AG04449 (cell line): ENCODE results near the gene TNS3.

Experiments used
- CTCF ChIA-PET: fragments of 350-600 bp; formaldehyde crosslinking; extraction: SDS; loops from one replicate; lab custom pipeline; 2021; ENCODE audit warnings: antibody characterized with exemption; lab: Yijun Ruan, JAX
- POLR2A ChIA-PET: fragments of 400-600, 350-600 bp; formaldehyde crosslinking; extraction: SDS; loops from one replicate; lab custom pipeline; 2020; ENCODE audit warnings: antibody characterized with exemption, inconsistent platforms; lab: Yijun Ruan, JAX
- DNase-seq: peaks from one replicate; pipeline ENCODE4 v3.0.0-alpha.2; 2010; ENCODE audit warnings: low read depth, low spot score
- H3K4me3 ChIP-seq: 2 replicates; pipeline ENCODE4 v1.5.1; 2011; ENCODE audit warnings: low read depth, mild to moderate bottlenecking, control low read depth, low read length
- CTCF ChIP-seq: IDR thresholded peaks from one replicate; pipeline ENCODE4 v1.5.1; 2011; ENCODE audit warnings: mild to moderate bottlenecking, moderate library complexity, low read length, control low read depth, inconsistent platforms; ENCODE audit not compliant: insufficient read depth; ENCODE audit errors: missing control alignments

The TNS3 gene

GRCh38 chr7:47448971-47449370 is 132.9 kb downstream of the TNS3 start:
- H3K4me3 ChIP-seq = no peak overlapping the region
- ChIA-PET POLR2A (no interaction called here), CTCF (no interaction called here)
- no peak for TF ChIP-seq CTCF
- no peak for DNase-seq

GRCh38 chr7:47447621-47448349 is 134.1 kb downstream of the TNS3 start:
- TF ChIP-seq CTCF = no peak
- POLR2A ChIA-PET = no interaction called here
- CTCF ChIA-PET = no interaction called here
- DNase-seq = no peak
- no peak overlapping the region for H3K4me3 ChIP-seq

GRCh38 chr7:47446871-47447466 is 134.9 kb downstream of the TNS3 start:
- H3K4me3 ChIP-seq = no peak overlapping the region
- ChIA-PET POLR2A (no interaction called here), CTCF (interaction anchor here (2.5 to 5.6 kb wide), 2 partner anchors 12 to 349 kb away, joined by 5 to 27 read pairs; no protein-coding TSS in a partner anchor)
- no peak for TF ChIP-seq CTCF
- DNase-seq = no peak

- no peak overlapping the region for H3K4me3 ChIP-seq
- TF ChIP-seq CTCF = peak; percentile 47
- ChIA-PET POLR2A (interaction anchor here (1.0 kb wide), 1 partner anchor 69 kb away, joined by 3 read pairs; no protein-coding TSS in a partner anchor), CTCF (interaction anchor here (0.8 to 5.6 kb wide), 9 partner anchors 10 to 374 kb away, joined by 3 to 27 read pairs (median 4); no protein-coding TSS in a partner anchor)
- no peak for DNase-seq
Measured at GRCh38 chr7:47444376-47445098, 137.4 kb downstream of the TNS3 start.

- ChIA-PET CTCF (interaction anchor here (1.0 to 5.6 kb wide), 6 partner anchors 8 to 376 kb away, joined by 3 to 27 read pairs (median 7); no protein-coding TSS in a partner anchor), POLR2A (no interaction called here)
- H3K4me3 ChIP-seq = no peak overlapping the region
- TF ChIP-seq CTCF = no peak
- DNase-seq = no peak
Measured at GRCh38 chr7:47443049-47443448, 138.9 kb downstream of the TNS3 start.

DNA sequence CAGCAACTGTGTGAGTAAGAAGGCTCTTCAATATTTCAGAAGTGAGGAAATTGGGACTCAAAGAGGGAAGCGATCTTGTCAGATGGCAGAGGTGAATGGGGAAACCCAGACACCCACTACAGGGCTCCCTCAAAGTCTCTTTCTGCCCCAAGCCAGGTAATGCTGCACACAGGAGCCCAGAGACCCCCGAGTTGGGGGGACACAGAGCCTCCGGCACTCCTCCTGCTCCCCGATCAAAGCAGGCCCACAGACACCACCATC is 139.4 kb downstream of the TNS3 start:
- POLR2A ChIA-PET = no interaction called here
- DNase-seq = no peak
- CTCF ChIA-PET = interaction anchor here (1.8 to 5.6 kb wide), 3 partner anchors 8 to 376 kb away, joined by 4 to 27 read pairs (median 16); no protein-coding TSS in a partner anchor
- no peak for TF ChIP-seq CTCF
- no peak overlapping the region for H3K4me3 ChIP-seq
